Neural cell (in vitro differentiated cells): ENCODE results near the gene FAM227B. TPM values are rescaled to one million over a fixed set of nuclear protein-coding genes. Genes with fewer than 3 reads are reported as not detected.
"Not testable (repeated sequence)": the region's sequence is repeated elsewhere in the genome, so short reads cannot be mapped to it uniquely, and the experiment has no call there.

ENCODE experiments used
- H2AFZ ChIP-seq: fragments of 200-600, 300-800 bp; sonication (generic), shearing (Covaris generic); 2 replicates; pipeline ENCODE4 v1.6.0; 2014; ENCODE audit warnings: low read depth, mild to moderate bottlenecking, antibody characterized with exemption, low read length, moderate library complexity
- H3F3A ChIP-seq: fragments of 200-600 bp; shearing (Covaris generic); 2 replicates; pipeline ENCODE4 v1.6.1; 2016; ENCODE audit warnings: mild to moderate bottlenecking, moderate library complexity, mixed read lengths, antibody characterized with exemption, low read length; ENCODE audit not compliant: insufficient read depth, poor library complexity, severe bottlenecking
- H3K27ac ChIP-seq: fragments of 200-600, 300-800 bp; sonication (generic), shearing (Covaris generic); 2 replicates; pipeline ENCODE4 v1.5.1; 2014; ENCODE audit warnings: mild to moderate bottlenecking, low read length, moderate library complexity
- H3K27me3 ChIP-seq: fragments of 300-800, 200-600 bp; sonication (generic), shearing (Covaris generic); 2 replicates; pipeline ENCODE4 v1.6.0; 2014; ENCODE audit warnings: mild to moderate bottlenecking, low read depth, low read length, moderate library complexity; ENCODE audit not compliant: insufficient read depth
- H3K36me3 ChIP-seq: fragments of 300-800, 200-600 bp; sonication (generic), shearing (Covaris generic); 2 replicates; pipeline ENCODE4 v1.5.1; 2014; ENCODE audit warnings: mild to moderate bottlenecking, antibody characterized with exemption, low read length, moderate library complexity; ENCODE audit not compliant: insufficient read depth
- H3K4me2 ChIP-seq: fragments of 300-800, 200-600 bp; sonication (generic), shearing (Covaris generic); 2 replicates; pipeline ENCODE4 v1.6.0; 2014; ENCODE audit warnings: mild to moderate bottlenecking, low read length
- H3K4me3 ChIP-seq: fragments of 300-800, 200-600 bp; sonication (generic), shearing (Covaris generic); 2 replicates; pipeline ENCODE4 v1.5.1; 2014; ENCODE audit warnings: mild to moderate bottlenecking, low read length, moderate library complexity
- H3K79me2 ChIP-seq: fragments of 200-600 bp; shearing (Covaris generic); replicated peaks from 2 replicates; pipeline ENCODE4 v1.6.0; 2014; ENCODE audit warnings: mild to moderate bottlenecking, low read length, moderate library complexity; ENCODE audit not compliant: insufficient read depth
- H3K9ac ChIP-seq: fragments of 300-800, 200-600 bp; sonication (generic), shearing (Covaris generic); 2 replicates; pipeline ENCODE4 v1.6.1; 2016; ENCODE audit warnings: mild to moderate bottlenecking, low read length, mixed read lengths
- H3K9me2 ChIP-seq: fragments of 200-600 bp; shearing (Covaris generic); 2 replicates; pipeline ENCODE4 v1.6.1; 2016; ENCODE audit warnings: mild to moderate bottlenecking, low read length, mixed read lengths; ENCODE audit not compliant: insufficient read depth
- H3K9me3 ChIP-seq: fragments of 200-600, 300-800 bp; sonication (generic), shearing (Covaris generic); 2 replicates; pipeline ENCODE4 v1.6.1; 2016; ENCODE audit warnings: mild to moderate bottlenecking, mixed run types, low read length, moderate library complexity, mixed read lengths
- H4K20me1 ChIP-seq: fragments of 200-600 bp; shearing (Covaris generic); 2 replicates; pipeline ENCODE4 v1.6.1; 2016; ENCODE audit warnings: mild to moderate bottlenecking, mixed run types; ENCODE audit not compliant: insufficient read depth
- CTCF ChIP-seq: fragments of 450-650 bp; IDR thresholded peaks from 2 replicates; pipeline ENCODE4 v1.5.1; 2014; ENCODE audit warnings: antibody characterized with exemption, mild to moderate bottlenecking, moderate library complexity; ENCODE audit not compliant: poor library complexity, severe bottlenecking
- MXI1 ChIP-seq: fragments of 450-650 bp; conservative IDR thresholded peaks from 2 replicates; pipeline ENCODE4 v1.6.1; 2014; ENCODE audit warnings: antibody characterized with exemption, mild to moderate bottlenecking; ENCODE audit not compliant: poor library complexity, severe bottlenecking
- SMC3 ChIP-seq: fragments of 450-650 bp; conservative IDR thresholded peaks from 2 replicates; pipeline ENCODE4 v1.6.1; 2014; ENCODE audit warnings: antibody characterized with exemption, mild to moderate bottlenecking, moderate library complexity; ENCODE audit not compliant: poor library complexity
- polyA plus RNA-seq: library from polyadenylated mRNA; depleted of rRNA; stranded (reverse); fragments of >200 nt; gene quantifications from 2 replicates; pipeline ENCODE4 v1.2.3, GENCODE V29; 2014
- TF ChIP-seq, protein P1 (sequence below): IDR thresholded peaks from 2 replicates; pipeline ENCODE4 v1.6.1; 2012; ENCODE audit warnings: borderline replicate concordance

FAM227B gene
- polyA plus RNA-seq, 1 donor from 2014 or later = 0.88 TPM

- no peaks in the 10 kb centered on the region for H3F3A ChIP-seq
- TF ChIP-seq MXI1 (no peak), SMC3 (no peak), CTCF (no peak)
- TF ChIP-seq, protein P1, sequence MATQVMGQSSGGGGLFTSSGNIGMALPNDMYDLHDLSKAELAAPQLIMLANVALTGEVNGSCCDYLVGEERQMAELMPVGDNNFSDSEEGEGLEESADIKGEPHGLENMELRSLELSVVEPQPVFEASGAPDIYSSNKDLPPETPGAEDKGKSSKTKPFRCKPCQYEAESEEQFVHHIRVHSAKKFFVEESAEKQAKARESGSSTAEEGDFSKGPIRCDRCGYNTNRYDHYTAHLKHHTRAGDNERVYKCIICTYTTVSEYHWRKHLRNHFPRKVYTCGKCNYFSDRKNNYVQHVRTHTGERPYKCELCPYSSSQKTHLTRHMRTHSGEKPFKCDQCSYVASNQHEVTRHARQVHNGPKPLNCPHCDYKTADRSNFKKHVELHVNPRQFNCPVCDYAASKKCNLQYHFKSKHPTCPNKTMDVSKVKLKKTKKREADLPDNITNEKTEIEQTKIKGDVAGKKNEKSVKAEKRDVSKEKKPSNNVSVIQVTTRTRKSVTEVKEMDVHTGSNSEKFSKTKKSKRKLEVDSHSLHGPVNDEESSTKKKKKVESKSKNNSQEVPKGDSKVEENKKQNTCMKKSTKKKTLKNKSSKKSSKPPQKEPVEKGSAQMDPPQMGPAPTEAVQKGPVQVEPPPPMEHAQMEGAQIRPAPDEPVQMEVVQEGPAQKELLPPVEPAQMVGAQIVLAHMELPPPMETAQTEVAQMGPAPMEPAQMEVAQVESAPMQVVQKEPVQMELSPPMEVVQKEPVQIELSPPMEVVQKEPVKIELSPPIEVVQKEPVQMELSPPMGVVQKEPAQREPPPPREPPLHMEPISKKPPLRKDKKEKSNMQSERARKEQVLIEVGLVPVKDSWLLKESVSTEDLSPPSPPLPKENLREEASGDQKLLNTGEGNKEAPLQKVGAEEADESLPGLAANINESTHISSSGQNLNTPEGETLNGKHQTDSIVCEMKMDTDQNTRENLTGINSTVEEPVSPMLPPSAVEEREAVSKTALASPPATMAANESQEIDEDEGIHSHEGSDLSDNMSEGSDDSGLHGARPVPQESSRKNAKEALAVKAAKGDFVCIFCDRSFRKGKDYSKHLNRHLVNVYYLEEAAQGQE = no peak
- no peaks in the 10 kb centered on the region for H4K20me1 ChIP-seq
- no peak overlapping the region for H3K9ac ChIP-seq
- H3K9me2 ChIP-seq = no peaks in the 10 kb centered on the region
- no peak overlapping the region for H3K27ac ChIP-seq
- H3K4me2 ChIP-seq = no peak overlapping the region
- no peak overlapping the region for H2AFZ ChIP-seq
- no peaks in the 10 kb centered on the region for H3K27me3 ChIP-seq
- peaks cover 30% of the 10 kb centered on the region for H3K79me2 ChIP-seq
- H3K4me3 ChIP-seq = no peak overlapping the region
- H3K9me3 ChIP-seq = no peaks in the 10 kb centered on the region
- no peaks in the 10 kb centered on the region for H3K36me3 ChIP-seq
Observed at GRCh38 chr15:49619226-49619625, 1.4 kb downstream of the FAM227B start.

- H2AFZ ChIP-seq, H3K79me2 ChIP-seq, H4K20me1 ChIP-seq, H3K4me3 ChIP-seq, H3K27me3 ChIP-seq, H3K9me3 ChIP-seq, H3K9me2 ChIP-seq, H3F3A ChIP-seq, H3K9ac ChIP-seq, H3K27ac ChIP-seq, H3K36me3 ChIP-seq, H3K4me2 ChIP-seq: not testable (repeated sequence)
Observed at GRCh38 chr15:49612240-49612639, 8.4 kb downstream of the FAM227B start.

- Histone ChIP-seq H3K27ac (no peak overlapping the region), H3K9ac (no peak overlapping the region), H3K79me2 (no peaks in the 10 kb centered on the region), H3K9me3 (peaks cover 2% of the 10 kb centered on the region), H3F3A (no peaks in the 10 kb centered on the region), H3K27me3 (no peaks in the 10 kb centered on the region), H3K36me3 (no peaks in the 10 kb centered on the region), H3K9me2 (no peaks in the 10 kb centered on the region), H3K4me3 (no peak overlapping the region), H2AFZ (no peak overlapping the region), H4K20me1 (no peaks in the 10 kb centered on the region), H3K4me2 (no peak overlapping the region)
- no peak for TF ChIP-seq SMC3
- TF ChIP-seq, protein P1 = no peak
Observed at GRCh38 chr15:49610157-49610918, 10.3 kb downstream of the FAM227B start.
